K562 (cell line): Measurements from ENCODE around the gene SLC24A4. TPM values are rescaled to one million over a fixed set of nuclear protein-coding genes. Genes with fewer than 3 reads are reported as not detected.

ENCODE experiments used
- ATAC-seq: fragments of 200-7000 bp; cut with Tn5 transposase; 3 replicates; pipeline ENCODE4 v1.9.1; 2020; ENCODE audit warnings: moderate library complexity
- BruUV-seq: library from RNA; stranded (reverse); fragments of 400-500 nt; replicated peaks from 2 replicates; lab custom pipeline; 2021; lab: Mats Ljungman, UMichigan
- CTCF ChIA-PET: fragments of 300-600 bp; formaldehyde crosslinking; extraction: SDS; loops from one replicate; lab custom pipeline; 2021; ENCODE audit warnings: low intra/inter-chr PET ratio; lab: Yijun Ruan, JAX
- POLR2A ChIA-PET: fragments of 300-600, 350-650 bp; sonication (Branson Sonifier 250); formaldehyde crosslinking; extraction: SDS; loops from one replicate; lab custom pipeline; 2021; ENCODE audit warnings: antibody characterized with exemption, inconsistent platforms; lab: Yijun Ruan, JAX
- DNase-seq, 4 experiments: peaks; one replicate each; pipeline versions ENCODE4 v3.0.0 to v3.0.0-alpha.2; 2011 to 2018; ENCODE audit warnings: low spot score in 3 of 4, mixed read lengths in 3 of 4; ENCODE audit errors: extremely low read depth in 1 of 4
- FAIRE-seq: peaks from 2 replicates; lab custom pipeline; 2011; peaks lifted over from hg19 to GRCh38; lab: Jason Lieb, UNC
- H2AFZ ChIP-seq: 2 replicates; pipeline ENCODE4 v1.6.0; 2011; ENCODE audit warnings: low read depth, low read length, control low read depth, inconsistent platforms
- H3K27ac ChIP-seq: fragments of 200-600 bp; 3 replicates; pipeline ENCODE4 v1.8.0; 2011; ENCODE audit warnings: low read depth, mild to moderate bottlenecking, control low read depth, inconsistent platforms, low read length, moderate library complexity, mixed read lengths; ENCODE audit errors: extremely low read depth
- H3K27me3 ChIP-seq, 2 experiments: fragments of 300-600 bp in 1 of 2; 2 replicates in 1 of 2; 3 replicates in 1 of 2; pipeline versions ENCODE4 v1.6.0 to v1.8.0; 2011; ENCODE audit warnings: inconsistent platforms in 2 of 2, low read length in 2 of 2, mild to moderate bottlenecking in 1 of 2, mixed read lengths in 1 of 2, moderate library complexity in 1 of 2; ENCODE audit not compliant: control insufficient read depth in 2 of 2, insufficient read depth in 2 of 2
- H3K36me3 ChIP-seq: fragments of 300-600 bp; 3 replicates; pipeline ENCODE4 v1.8.0; 2011; ENCODE audit warnings: mild to moderate bottlenecking, low read length, inconsistent platforms; ENCODE audit not compliant: control insufficient read depth, insufficient read depth
- H3K4me1 ChIP-seq, 2 experiments: fragments of 200-600 bp in 1 of 2; replicated peaks in 1 of 2; 2 replicates in 1 of 2; 3 replicates in 1 of 2; pipeline versions ENCODE4 v1.5.1 to v1.8.0; 2011; ENCODE audit warnings: inconsistent platforms in 2 of 2, low read length in 2 of 2, mild to moderate bottlenecking in 1 of 2, mixed read lengths in 1 of 2, moderate library complexity in 1 of 2; ENCODE audit not compliant: control insufficient read depth in 2 of 2, insufficient read depth in 2 of 2
- H3K4me2 ChIP-seq: 2 replicates; pipeline ENCODE4 v1.6.1; 2011; ENCODE audit warnings: low read length, control low read depth, inconsistent platforms, mixed read lengths; ENCODE audit not compliant: insufficient read depth
- H3K4me3 ChIP-seq: fragments of 200-600 bp; sonication (generic), shearing (Covaris generic); 2 replicates; pipeline ENCODE4 v1.5.1; 2016; ENCODE audit warnings: control low read depth, inconsistent platforms
- H3K79me2 ChIP-seq: fragments of 200-600 bp; 3 replicates; pipeline ENCODE4 v1.8.0; 2011; ENCODE audit warnings: low read length, inconsistent platforms; ENCODE audit not compliant: control insufficient read depth, insufficient read depth
- H3K9ac ChIP-seq, 2 experiments: 2 replicates each; pipeline versions ENCODE4 v1.6.0 to v1.6.1; 2011; ENCODE audit warnings: low read depth in 2 of 2, low read length in 2 of 2, control low read depth in 1 of 2, inconsistent platforms in 1 of 2, mild to moderate bottlenecking in 1 of 2, mixed read lengths in 1 of 2; ENCODE audit not compliant: insufficient read depth in 1 of 2
- H3K9me1 ChIP-seq: one replicate; pipeline ENCODE4 v1.6.0; 2011; ENCODE audit warnings: inconsistent platforms, mild to moderate bottlenecking, low read length, moderate library complexity; ENCODE audit not compliant: control insufficient read depth, insufficient read depth
- H3K9me3 ChIP-seq: replicated peaks from 2 replicates; pipeline ENCODE4 v1.5.1; 2011; ENCODE audit warnings: low read depth, low read length, inconsistent platforms; ENCODE audit not compliant: control insufficient read depth, insufficient read depth
- H4K20me1 ChIP-seq: replicated peaks from 2 replicates; pipeline ENCODE4 v1.6.1; 2011; ENCODE audit warnings: low read length, inconsistent platforms, mixed read lengths; ENCODE audit not compliant: control insufficient read depth, insufficient read depth
- BHLHE40 ChIP-seq: IDR thresholded peaks from 2 replicates; pipeline ENCODE4 v1.6.1; 2011; ENCODE audit warnings: low read length, improper control_type of control experiment
- DDX20 ChIP-seq: fragments of 450-650 bp; IDR thresholded peaks from 2 replicates; pipeline ENCODE4 v1.6.1; 2016; ENCODE audit warnings: missing genetic modification characterization, low read depth, mild to moderate bottlenecking, missing compliant biosample characterization, moderate library complexity
- FUS ChIP-seq: fragments of 200-400 bp; formaldehyde crosslinking; optimal IDR thresholded peaks from 2 replicates; pipeline ENCODE3; 2017; ENCODE audit warnings: low read depth, low read length
- GTF3C2 ChIP-seq: IDR thresholded peaks from 3 replicates; pipeline ENCODE4 v1.6.1; 2011; ENCODE audit warnings: borderline replicate concordance, mild to moderate bottlenecking, moderate library complexity; ENCODE audit not compliant: insufficient read length; ENCODE audit errors: extremely low read depth
- HBP1 ChIP-seq: fragments of 450-650 bp; formaldehyde crosslinking; IDR thresholded peaks from 2 replicates; pipeline ENCODE4 v1.4.0; 2022; ENCODE audit warnings: missing genetic modification characterization
- JUND ChIP-seq, 2 experiments: IDR thresholded peaks; 2 replicates in 1 of 2; 3 replicates in 1 of 2; pipeline ENCODE4 v1.6.1; 2011; ENCODE audit warnings: borderline replicate concordance in 2 of 2, low read depth in 2 of 2, low read length in 2 of 2, improper control_type of control experiment in 1 of 2, missing biosample characterization in 1 of 2, missing genetic modification characterization in 1 of 2, missing genetic modification reagents in 1 of 2
- KDM1A ChIP-seq, 2 experiments: fragments of 450-650 bp; IDR thresholded peaks; 2 replicates each; pipeline ENCODE4 v1.6.1; 2016; ENCODE audit warnings: mild to moderate bottlenecking in 2 of 2
- MCM7 ChIP-seq, 2 experiments: fragments of 450-650 bp; IDR thresholded peaks; 2 replicates each; pipeline ENCODE4 v1.6.1; 2016 to 2018
- NFYB ChIP-seq: IDR thresholded peaks from 2 replicates; pipeline ENCODE4 v1.6.1; 2011; ENCODE audit warnings: mild to moderate bottlenecking, moderate library complexity; ENCODE audit not compliant: insufficient read length; ENCODE audit errors: extremely low read depth
- RBM34 ChIP-seq: fragments of 200-400 bp; formaldehyde crosslinking; IDR thresholded peaks from 2 replicates; pipeline ENCODE4 v1.6.1; 2018; ENCODE audit warnings: low read length, borderline replicate concordance; ENCODE audit not compliant: insufficient read depth
- TRIM28 ChIP-seq: fragments of 450-650 bp; IDR thresholded peaks from 2 replicates; pipeline ENCODE4 v1.6.1; 2017
- ZNF507 ChIP-seq: conservative IDR thresholded peaks from 2 replicates; pipeline ENCODE4 v1.6.1; 2017; ENCODE audit warnings: missing genetic modification characterization, missing compliant biosample characterization
- ZNF609 ChIP-seq: sonication (generic); formaldehyde crosslinking; IDR thresholded peaks from 2 replicates; pipeline ENCODE4 v1.8.1; 2023; ENCODE audit warnings: missing genetic modification reagents, mild to moderate bottlenecking, borderline replicate concordance
- WGBS: fragments of 100-300 bp; shearing (Covaris generic); methylation state at CpG from one replicate; pipeline ENCODE4 v1.1.6; 2016; ENCODE audit warnings: low coverage, mixed read lengths; ENCODE audit not compliant: insufficient coverage; ENCODE audit errors: missing lambda C conversion rate; 5-methylcytosine and 5-hydroxymethylcytosine counted together
- in situ Hi-C: fragments of 300-500 bp; cut with MboI; formaldehyde crosslinking; loops from 4 replicates; pipeline ENCODE4 v1.15.0; 2018; ENCODE audit warnings: inconsistent platforms, mixed read lengths
- intact Hi-C: fragments of 100-400 bp; cut with micrococcal nuclease; formaldehyde crosslinking; loops from 2 replicates; pipeline ENCODE4 v1.14.2; 2022
- polyA plus RNA-seq, 8 experiments: library from polyadenylated mRNA; depleted of rRNA in 4 of 8; stranded (reverse) in 5 of 8; unstranded in 3 of 8; fragments of >200 nt; fragmentation: Nextera tagmentation in 2 of 8; fragmentation: Illumina TruSeq in 1 of 8; extraction: Ambion mirVana in 2 of 8; extraction: Trizol in 1 of 8; gene quantifications; 2 replicates each; pipeline versions ENCODE4 v1.2.1 to v1.2.3, GENCODE V29; 2011 to 2014; ENCODE audit warnings: inconsistent platforms in 1 of 8, missing spikeins in 1 of 8
- total RNA-seq, 7 experiments: library from RNA; depleted of rRNA in 6 of 7; stranded (reverse); fragments of >200 nt in 6 of 7; fragmentation: Illumina TruSeq in 2 of 7; extraction: Trizol in 2 of 7; gene quantifications; 2 replicates each; pipeline versions ENCODE4 v1.2.1 to v1.2.3, GENCODE V29; 2011 to 2021; ENCODE audit warnings: low replicate concordance in 1 of 7

Gene SLC24A4
- total and polyA plus RNA-seq, 9 of the 15 experiments (the other 6 are each of a cell fraction or from before 2014, with no cell fraction given), result not detected

- Histone ChIP-seq H3K4me1 (no peaks in the 10 kb centered on the region), H3K9me1 (no peaks in the 10 kb centered on the region), H3K27ac (no peak overlapping the region), H3K79me2 (no peaks in the 10 kb centered on the region), H3K4me2 (no peak overlapping the region), H3K9me3 (no peaks in the 10 kb centered on the region), H2AFZ (no peak overlapping the region), H3K9ac (no peak overlapping the region), H4K20me1 (no peaks in the 10 kb centered on the region), H3K27me3 (peaks cover 0 to 32% of the 10 kb centered on the region in 2 experiments; a peak in 2 of 5 replicates), H3K36me3 (no peaks in the 10 kb centered on the region), H3K4me3 (no peak overlapping the region)
- DNase-seq, result no peak
- WGBS, result 6% methylated on average over 12 of the region's 12 CpGs
- no peak for ATAC-seq
- no TSS peak for BruUV-seq
- POLR2A ChIA-PET, result interaction anchor here (0.7 kb wide), 1 partner anchor 383 kb away, joined by 3 read pairs; no protein-coding TSS in a partner anchor
- CTCF ChIA-PET, result no interaction called here
- intact Hi-C loops, result no loop called here
- no peak for FAIRE-seq
- no peak for TF ChIP-seq FUS
- no peak for TF ChIP-seq BHLHE40
- no peak for TF ChIP-seq JUND (IDR thresholded peaks at IDR 0.05; ENCODE audit: borderline replicate concordance, low read depth, low read length)
- TF ChIP-seq JUND (tag; IDR thresholded peaks at IDR 0.05; ENCODE audit: borderline replicate concordance, low read depth, low read length), result no peak
- no peak for TF ChIP-seq MCM7 (IDR thresholded peaks at IDR 0.05)
- no peak for TF ChIP-seq NFYB
- TF ChIP-seq GTF3C2, result no peak
- no peak for TF ChIP-seq HBP1 (CRISPR knock-in tag)
- no peak for TF ChIP-seq DDX20 (tag)
- no peak for TF ChIP-seq ZNF609 (CRISPR knock-in tag)
- no peak for TF ChIP-seq ZNF507
- TF ChIP-seq RBM34, result no peak
- no peak for TF ChIP-seq TRIM28
- no peak for TF ChIP-seq KDM1A (IDR thresholded peaks at IDR 0.05)
- in situ Hi-C loops, result no loop called here
Measured at GRCh38 chr14:92383805-92384204, 60.8 kb downstream of the SLC24A4 start.
